22Rv1 (cell line): ENCODE measurements around the gene NRXN2.

ENCODE experiments used
- H3K27ac ChIP-seq: fragments of 450-650 bp; 2 replicates; pipeline ENCODE4 v1.5.1; 2017
- CTCF ChIP-seq: fragments of 450-650 bp; IDR thresholded peaks from 2 replicates; pipeline ENCODE4 v1.5.1; 2017; ENCODE audit warnings: mild to moderate bottlenecking
- ZFX ChIP-seq: fragments of 450-650 bp; IDR thresholded peaks from 2 replicates; pipeline ENCODE4 v1.6.1; 2017; ENCODE audit warnings: antibody characterized with exemption, borderline replicate concordance

NRXN2 gene

GRCh38 chr11:64692764-64693331, 30.1 kb downstream of the NRXN2 start:
- H3K27ac ChIP-seq, result no peak overlapping the region
- TF ChIP-seq ZFX (no peak), CTCF (no peak)

- TF ChIP-seq ZFX (no peak), CTCF (no peak)
- H3K27ac ChIP-seq, result no peak overlapping the region
Measured at GRCh38 chr11:64691543-64691942, 31.5 kb downstream of the NRXN2 start.

GRCh38 chr11:64690235-64690634, 32.8 kb downstream of the NRXN2 start:
- no peak overlapping the region for H3K27ac ChIP-seq
- TF ChIP-seq ZFX, result no peak
- TF ChIP-seq CTCF, result no peak

- no peak for TF ChIP-seq ZFX
- peak; percentile 96 for TF ChIP-seq CTCF
- H3K27ac ChIP-seq, result no peak overlapping the region
Measured at GRCh38 chr11:64688534-64688982, 34.4 kb downstream of the NRXN2 start.

GRCh38 chr11:64687643-64688533, 35.1 kb downstream of the NRXN2 start:
- TF ChIP-seq CTCF (no peak), ZFX (no peak)
- H3K27ac ChIP-seq, result no peak overlapping the region

GRCh38 chr11:64687204-64687603, 35.8 kb downstream of the NRXN2 start:
- TF ChIP-seq CTCF, result no peak
- no peak for TF ChIP-seq ZFX
- no peak overlapping the region for H3K27ac ChIP-seq
